Panc1 (cell line): ENCODE results near the gene LRRC56. TPM values are rescaled to one million over a fixed set of nuclear protein-coding genes. Genes with fewer than 3 reads are reported as not detected.

Experiments used
- ATAC-seq: fragments of 200-7000 bp; cut with Tn5 transposase; 2 replicates; pipeline ENCODE4 v1.9.1; 2020; ENCODE audit warnings: mild to moderate bottlenecking, moderate library complexity
- BruUV-seq: library from RNA; stranded (reverse); fragments of 400-500 nt; replicated peaks from 2 replicates; lab custom pipeline; 2021; lab: Mats Ljungman, UMichigan
- CTCF ChIA-PET: fragments of 300-600 bp; sonication (Branson Sonifier 250); formaldehyde crosslinking; loops from one replicate; lab custom pipeline; 2022; ENCODE audit warnings: antibody characterized with exemption; lab: Charles Lee
- POLR2A ChIA-PET: fragments of 300-600 bp; sonication (Branson Sonifier 250); formaldehyde crosslinking; loops from one replicate; lab custom pipeline; 2022; ENCODE audit warnings: antibody characterized with exemption; lab: Charles Lee
- DNase-seq: peaks from one replicate; pipeline ENCODE4 v3.0.0-alpha.2; 2010; ENCODE audit warnings: low read depth, low spot score
- H3K27ac ChIP-seq: 2 replicates; pipeline ENCODE4 v1.5.1; 2011; ENCODE audit warnings: mild to moderate bottlenecking, low read length, inconsistent platforms
- H3K27me3 ChIP-seq: fragments of 200-500 bp; sonication (Bioruptor generic); 2 replicates; pipeline ENCODE4 v1.6.0; 2014; ENCODE audit warnings: low read length, inconsistent platforms; ENCODE audit not compliant: control insufficient read depth, insufficient read depth
- H3K36me3 ChIP-seq: fragments of 200-500 bp; sonication (Bioruptor generic); 2 replicates; pipeline ENCODE4 v1.5.1; 2014; ENCODE audit warnings: inconsistent platforms, mild to moderate bottlenecking, low read length, moderate library complexity; ENCODE audit not compliant: control insufficient read depth, insufficient read depth
- H3K4me1 ChIP-seq: 2 replicates; pipeline ENCODE4 v1.5.1; 2011; ENCODE audit warnings: inconsistent platforms, mild to moderate bottlenecking, low read length, moderate library complexity; ENCODE audit not compliant: control insufficient read depth, insufficient read depth
- H3K4me3 ChIP-seq, 2 experiments: 2 replicates each; pipeline ENCODE4 v1.5.1; 2011 to 2012; ENCODE audit warnings: low read depth in 2 of 2, low read length in 2 of 2, mild to moderate bottlenecking in 2 of 2, inconsistent platforms in 1 of 2, moderate library complexity in 1 of 2
- H3K9me3 ChIP-seq: fragments of 200-500 bp; sonication (Bioruptor generic); 2 replicates; pipeline ENCODE4 v1.5.1; 2014; ENCODE audit warnings: low read depth, mild to moderate bottlenecking, inconsistent platforms, low read length, moderate library complexity; ENCODE audit not compliant: control insufficient read depth, insufficient read depth
- POLR2AphosphoS5 ChIP-seq: IDR thresholded peaks from 2 replicates; pipeline ENCODE4 v1.6.1; 2012; ENCODE audit warnings: mild to moderate bottlenecking, low read depth, low read length, moderate library complexity
- SIN3A ChIP-seq: IDR thresholded peaks from 2 replicates; pipeline ENCODE4 v1.6.1; 2012; ENCODE audit warnings: low read depth, mild to moderate bottlenecking, low read length, moderate library complexity, borderline replicate concordance; ENCODE audit not compliant: insufficient read depth
- TCF7L2 ChIP-seq: IDR thresholded peaks from 2 replicates; pipeline ENCODE4 v1.6.1; 2011; ENCODE audit warnings: mild to moderate bottlenecking, low read depth, low read length, inconsistent platforms
- in situ Hi-C: cut with HindIII; loops from 2 replicates; pipeline ENCODE4 v1.10.0; 2016; ENCODE audit warnings: low sequenced_read_pairs, low pct_unique_long_range_greater_than_20kb
- intact Hi-C: fragments of 100-400 bp; cut with micrococcal nuclease; formaldehyde crosslinking; loops from one replicate; pipeline ENCODE4 v1.10.0; 2022; ENCODE audit not compliant: unreplicated experiment
- total RNA-seq: library from RNA; stranded (reverse); gene quantifications from one replicate; pipeline ENCODE4 v1.2.1, GENCODE V29; 2021; ENCODE audit not compliant: unreplicated experiment
- TF ChIP-seq, protein P1 (sequence below), 2 experiments: IDR thresholded peaks; 2 replicates each; pipeline ENCODE4 v1.6.1; 2011 to 2012; ENCODE audit warnings: low read depth in 2 of 2, control low read depth in 1 of 2, low read length in 1 of 2, mild to moderate bottlenecking in 1 of 2, moderate library complexity in 1 of 2; ENCODE audit not compliant: insufficient read depth in 1 of 2
- TF ChIP-seq, protein P2 (sequence below): fragments of 450-650 bp; IDR thresholded peaks from 2 replicates; pipeline ENCODE4 v1.5.1; 2017; ENCODE audit warnings: mild to moderate bottlenecking

The LRRC56 gene
- total RNA-seq, 1 experiment from 2014 or later: 9.8 TPM

DNA sequence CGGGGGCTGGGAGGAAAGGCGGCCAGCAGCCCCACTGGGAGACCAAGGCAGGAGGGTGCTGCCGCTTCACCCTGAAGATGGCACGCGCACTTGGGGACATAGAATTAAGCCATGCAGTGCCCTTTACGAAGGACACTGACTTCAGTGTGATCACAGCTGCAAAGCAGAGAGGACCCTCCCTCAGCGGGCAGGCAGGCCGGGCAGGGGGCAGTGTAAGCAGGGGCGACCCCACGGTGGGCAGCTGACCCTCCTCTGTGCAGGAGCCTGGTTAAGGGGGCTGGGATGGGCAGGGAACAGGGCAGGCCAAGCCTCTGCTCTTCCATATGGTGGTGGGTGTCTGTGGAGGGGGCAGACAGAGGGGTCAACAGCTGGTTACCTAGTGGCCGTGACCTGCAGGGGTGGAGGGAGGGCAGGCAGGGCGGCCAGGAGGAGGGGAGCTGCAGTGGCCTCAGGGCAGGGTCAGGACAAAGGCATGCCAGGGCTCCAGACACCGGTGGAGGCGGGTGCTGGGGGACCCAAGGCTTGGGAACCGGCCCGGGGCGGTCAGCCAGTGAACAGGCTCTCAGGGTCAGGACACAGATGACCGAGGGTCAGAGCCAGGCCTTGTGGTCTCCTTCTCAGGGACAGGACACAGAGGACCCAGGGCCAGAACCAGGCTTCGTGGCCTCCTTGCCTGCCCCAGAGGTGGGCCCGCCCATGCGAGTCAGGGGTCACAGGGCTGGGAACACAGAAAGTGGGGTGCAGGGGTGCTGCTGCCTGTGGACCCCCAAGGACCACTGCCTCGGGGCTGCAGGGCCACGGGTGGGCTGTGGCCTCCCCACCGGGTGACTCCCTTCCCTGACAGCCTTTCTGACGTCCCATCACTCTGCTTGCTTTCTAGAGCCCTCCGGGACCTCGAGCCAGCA is 16.0 kb downstream of the LRRC56 start:
- no peak for ATAC-seq
- TF ChIP-seq POLR2AphosphoS5 (0 out of 2 replicates have a peak, but pooled peaks have one; percentile 28), TCF7L2 (no peak)
- TF ChIP-seq, protein P1, sequence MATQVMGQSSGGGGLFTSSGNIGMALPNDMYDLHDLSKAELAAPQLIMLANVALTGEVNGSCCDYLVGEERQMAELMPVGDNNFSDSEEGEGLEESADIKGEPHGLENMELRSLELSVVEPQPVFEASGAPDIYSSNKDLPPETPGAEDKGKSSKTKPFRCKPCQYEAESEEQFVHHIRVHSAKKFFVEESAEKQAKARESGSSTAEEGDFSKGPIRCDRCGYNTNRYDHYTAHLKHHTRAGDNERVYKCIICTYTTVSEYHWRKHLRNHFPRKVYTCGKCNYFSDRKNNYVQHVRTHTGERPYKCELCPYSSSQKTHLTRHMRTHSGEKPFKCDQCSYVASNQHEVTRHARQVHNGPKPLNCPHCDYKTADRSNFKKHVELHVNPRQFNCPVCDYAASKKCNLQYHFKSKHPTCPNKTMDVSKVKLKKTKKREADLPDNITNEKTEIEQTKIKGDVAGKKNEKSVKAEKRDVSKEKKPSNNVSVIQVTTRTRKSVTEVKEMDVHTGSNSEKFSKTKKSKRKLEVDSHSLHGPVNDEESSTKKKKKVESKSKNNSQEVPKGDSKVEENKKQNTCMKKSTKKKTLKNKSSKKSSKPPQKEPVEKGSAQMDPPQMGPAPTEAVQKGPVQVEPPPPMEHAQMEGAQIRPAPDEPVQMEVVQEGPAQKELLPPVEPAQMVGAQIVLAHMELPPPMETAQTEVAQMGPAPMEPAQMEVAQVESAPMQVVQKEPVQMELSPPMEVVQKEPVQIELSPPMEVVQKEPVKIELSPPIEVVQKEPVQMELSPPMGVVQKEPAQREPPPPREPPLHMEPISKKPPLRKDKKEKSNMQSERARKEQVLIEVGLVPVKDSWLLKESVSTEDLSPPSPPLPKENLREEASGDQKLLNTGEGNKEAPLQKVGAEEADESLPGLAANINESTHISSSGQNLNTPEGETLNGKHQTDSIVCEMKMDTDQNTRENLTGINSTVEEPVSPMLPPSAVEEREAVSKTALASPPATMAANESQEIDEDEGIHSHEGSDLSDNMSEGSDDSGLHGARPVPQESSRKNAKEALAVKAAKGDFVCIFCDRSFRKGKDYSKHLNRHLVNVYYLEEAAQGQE (IDR thresholded peaks at IDR 0.05; ENCODE audit: insufficient read depth in 1 of 2, low read depth in 2 of 2, low read length in 1 of 2): no peak

DNA sequence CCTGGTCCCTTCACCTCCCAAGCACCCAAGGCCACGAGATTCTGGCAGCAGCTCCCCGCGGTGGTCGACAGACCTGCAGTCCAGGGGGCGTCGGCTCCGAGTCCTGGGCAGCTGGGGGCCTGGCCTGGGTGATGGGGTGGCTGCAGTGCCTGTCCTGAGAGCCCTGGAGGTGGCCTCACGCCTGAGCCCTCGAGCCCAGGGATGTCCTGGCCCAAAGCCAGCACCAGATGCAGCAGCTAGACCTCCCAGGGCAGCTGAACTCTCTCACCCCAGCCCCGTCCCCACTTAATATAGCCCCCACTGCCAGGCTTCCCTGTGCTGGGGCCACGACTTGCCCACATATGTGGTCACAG is 16.6 kb downstream of the LRRC56 start:
- Histone ChIP-seq H3K36me3 (no peaks in the 10 kb centered on the region), H3K27me3 (no peaks in the 10 kb centered on the region), H3K4me1 (peaks cover 17% of the 10 kb centered on the region), H3K27ac (no peak overlapping the region), H3K4me3 (no peak overlapping the region), H3K9me3 (no peaks in the 10 kb centered on the region)
- BruUV-seq: no TSS peak
- POLR2A ChIA-PET: no interaction called here
- CTCF ChIA-PET: interaction anchor here (1.0 to 1.3 kb wide), 2 partner anchors 143 to 153 kb away, joined by 3 to 4 read pairs; no protein-coding TSS in a partner anchor
- intact Hi-C loops (loop anchor here (10.0 kb wide), 1 partner anchor 171 kb away; no protein-coding TSS in a partner anchor), in situ Hi-C loops (no loop called here)
- DNase-seq (no peak), ATAC-seq (0 out of 2 replicates have a peak, but pooled peaks have one; percentile 1)
- TF ChIP-seq, protein P2, sequence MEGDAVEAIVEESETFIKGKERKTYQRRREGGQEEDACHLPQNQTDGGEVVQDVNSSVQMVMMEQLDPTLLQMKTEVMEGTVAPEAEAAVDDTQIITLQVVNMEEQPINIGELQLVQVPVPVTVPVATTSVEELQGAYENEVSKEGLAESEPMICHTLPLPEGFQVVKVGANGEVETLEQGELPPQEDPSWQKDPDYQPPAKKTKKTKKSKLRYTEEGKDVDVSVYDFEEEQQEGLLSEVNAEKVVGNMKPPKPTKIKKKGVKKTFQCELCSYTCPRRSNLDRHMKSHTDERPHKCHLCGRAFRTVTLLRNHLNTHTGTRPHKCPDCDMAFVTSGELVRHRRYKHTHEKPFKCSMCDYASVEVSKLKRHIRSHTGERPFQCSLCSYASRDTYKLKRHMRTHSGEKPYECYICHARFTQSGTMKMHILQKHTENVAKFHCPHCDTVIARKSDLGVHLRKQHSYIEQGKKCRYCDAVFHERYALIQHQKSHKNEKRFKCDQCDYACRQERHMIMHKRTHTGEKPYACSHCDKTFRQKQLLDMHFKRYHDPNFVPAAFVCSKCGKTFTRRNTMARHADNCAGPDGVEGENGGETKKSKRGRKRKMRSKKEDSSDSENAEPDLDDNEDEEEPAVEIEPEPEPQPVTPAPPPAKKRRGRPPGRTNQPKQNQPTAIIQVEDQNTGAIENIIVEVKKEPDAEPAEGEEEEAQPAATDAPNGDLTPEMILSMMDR: no peak
- TF ChIP-seq SIN3A (no peak), POLR2AphosphoS5 (no peak), TCF7L2 (no peak)
- TF ChIP-seq, protein P1 (IDR thresholded peaks at IDR 0.05; ENCODE audit: insufficient read depth in 1 of 2, low read depth in 2 of 2, low read length in 1 of 2): no peak

More for the DNA sequence above, 16.0 kb downstream of the LRRC56 start:
- in situ Hi-C loops (no loop called here), intact Hi-C loops (loop anchor here (10.0 kb wide), 1 partner anchor 171 kb away; no protein-coding TSS in a partner anchor)
- ChIA-PET CTCF (interaction anchor here (1.3 kb wide), 1 partner anchor 153 kb away, joined by 4 read pairs; no protein-coding TSS in a partner anchor), POLR2A (interaction anchor here (0.7 kb wide), 1 partner anchor 9 kb away, joined by 3 read pairs; no protein-coding TSS in a partner anchor)
- DNase-seq: no peak
- BruUV-seq: no TSS peak
- no peaks in the 10 kb centered on the region for H3K9me3 ChIP-seq
- H3K27me3 ChIP-seq: no peaks in the 10 kb centered on the region
- H3K27ac ChIP-seq: no peak overlapping the region
- H3K4me3 ChIP-seq: no peak overlapping the region
- H3K4me1 ChIP-seq: peaks cover 17% of the 10 kb centered on the region
- H3K36me3 ChIP-seq: no peaks in the 10 kb centered on the region
